ENCODE data around the gene HSD17B2. TPM values are rescaled to one million over a fixed set of nuclear protein-coding genes. Genes with fewer than 3 reads are reported as not detected.
A peak's percentile ranks its signal among the peaks of the same experiment; 100 is the strongest.

Gene HSD17B2
- total RNA-seq, 4 donors from 2014 or later: 2.7 to 10.6 (median 4.0) TPM

DNA sequence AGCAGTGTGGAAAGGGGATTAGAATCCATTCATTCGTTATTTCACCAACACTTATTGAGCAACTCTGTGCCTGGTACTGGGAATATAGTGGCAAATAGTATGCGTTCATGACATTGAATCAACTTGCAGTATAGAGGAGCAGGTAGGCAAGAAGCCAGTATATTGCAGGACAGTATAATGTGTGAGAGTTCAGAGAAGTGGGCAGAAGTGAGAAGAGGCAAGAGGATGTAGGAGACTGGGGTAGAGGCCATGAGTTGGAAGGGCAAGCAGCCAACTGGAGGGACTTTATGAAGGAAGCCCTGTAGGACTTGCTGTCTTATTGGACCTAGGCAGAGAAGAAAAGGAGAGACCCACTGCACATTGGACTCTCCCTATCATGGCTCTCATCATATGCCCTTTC is 12.3 kb downstream of the HSD17B2 start:
- Histone ChIP-seq H3K4me3 (no peak overlapping the region), H3K27ac (no peak overlapping the region)

DNA sequence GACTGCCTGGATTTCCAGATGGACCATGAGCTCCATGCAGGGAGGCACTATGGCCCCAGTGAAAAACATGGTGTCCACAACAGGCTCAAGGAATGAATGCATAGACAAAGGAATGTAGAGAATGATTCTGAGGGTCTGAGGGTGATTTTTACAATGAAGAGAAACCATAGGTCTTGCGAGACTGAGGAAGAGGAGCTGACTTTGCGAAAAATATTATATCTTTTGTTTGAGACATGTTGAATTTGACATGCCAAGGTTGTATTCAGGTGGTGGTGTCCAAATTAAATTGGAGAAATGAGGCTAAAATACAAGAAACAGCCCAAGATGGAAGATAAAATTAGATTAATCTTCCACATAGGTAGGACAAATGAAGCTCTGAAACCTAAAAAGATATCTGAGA is 12.7 kb downstream of the HSD17B2 start:
- DNase-seq (ENCODE audit: low spot score in 2 of 2): no peak
- no peaks in the 10 kb centered on the region for H3K36me3 ChIP-seq
- peaks cover 11% of the 10 kb centered on the region for H3K4me1 ChIP-seq
- no peaks in the 10 kb centered on the region for H3K27me3 ChIP-seq
- no peak overlapping the region for H3K27ac ChIP-seq
- H3K9me3 ChIP-seq: no peaks in the 10 kb centered on the region
- 93% methylated on average over 2 of the region's 2 CpGs for WGBS
- TF ChIP-seq EP300 (IDR thresholded peaks at IDR 0.05) (no peak), POLR2AphosphoS5 (IDR thresholded peaks at IDR 0.05) (no peak), POLR2A (IDR thresholded peaks at IDR 0.05) (no peak)
- TF ChIP-seq, protein P1, sequence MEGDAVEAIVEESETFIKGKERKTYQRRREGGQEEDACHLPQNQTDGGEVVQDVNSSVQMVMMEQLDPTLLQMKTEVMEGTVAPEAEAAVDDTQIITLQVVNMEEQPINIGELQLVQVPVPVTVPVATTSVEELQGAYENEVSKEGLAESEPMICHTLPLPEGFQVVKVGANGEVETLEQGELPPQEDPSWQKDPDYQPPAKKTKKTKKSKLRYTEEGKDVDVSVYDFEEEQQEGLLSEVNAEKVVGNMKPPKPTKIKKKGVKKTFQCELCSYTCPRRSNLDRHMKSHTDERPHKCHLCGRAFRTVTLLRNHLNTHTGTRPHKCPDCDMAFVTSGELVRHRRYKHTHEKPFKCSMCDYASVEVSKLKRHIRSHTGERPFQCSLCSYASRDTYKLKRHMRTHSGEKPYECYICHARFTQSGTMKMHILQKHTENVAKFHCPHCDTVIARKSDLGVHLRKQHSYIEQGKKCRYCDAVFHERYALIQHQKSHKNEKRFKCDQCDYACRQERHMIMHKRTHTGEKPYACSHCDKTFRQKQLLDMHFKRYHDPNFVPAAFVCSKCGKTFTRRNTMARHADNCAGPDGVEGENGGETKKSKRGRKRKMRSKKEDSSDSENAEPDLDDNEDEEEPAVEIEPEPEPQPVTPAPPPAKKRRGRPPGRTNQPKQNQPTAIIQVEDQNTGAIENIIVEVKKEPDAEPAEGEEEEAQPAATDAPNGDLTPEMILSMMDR (IDR thresholded peaks at IDR 0.05): no peak
- H3K4me3 ChIP-seq: no peak overlapping the region

More for the DNA sequence above, 12.3 kb downstream of the HSD17B2 start:
- Histone ChIP-seq H3K36me3 (no peaks in the 10 kb centered on the region), H3K4me1 (peaks cover 11% of the 10 kb centered on the region), H3K9me3 (no peaks in the 10 kb centered on the region), H3K27me3 (no peaks in the 10 kb centered on the region)
- DNase-seq (ENCODE audit: low spot score in 2 of 2): peak in 1 of 2 donors; percentile 12
- TF ChIP-seq, protein P1 (IDR thresholded peaks at IDR 0.05): no peak
- no peak for TF ChIP-seq POLR2A (IDR thresholded peaks at IDR 0.05)
- TF ChIP-seq EP300 (IDR thresholded peaks at IDR 0.05): no peak
- TF ChIP-seq POLR2AphosphoS5 (IDR thresholded peaks at IDR 0.05): no peak
- 86% methylated on average over 2 of the region's 2 CpGs for WGBS

DNA sequence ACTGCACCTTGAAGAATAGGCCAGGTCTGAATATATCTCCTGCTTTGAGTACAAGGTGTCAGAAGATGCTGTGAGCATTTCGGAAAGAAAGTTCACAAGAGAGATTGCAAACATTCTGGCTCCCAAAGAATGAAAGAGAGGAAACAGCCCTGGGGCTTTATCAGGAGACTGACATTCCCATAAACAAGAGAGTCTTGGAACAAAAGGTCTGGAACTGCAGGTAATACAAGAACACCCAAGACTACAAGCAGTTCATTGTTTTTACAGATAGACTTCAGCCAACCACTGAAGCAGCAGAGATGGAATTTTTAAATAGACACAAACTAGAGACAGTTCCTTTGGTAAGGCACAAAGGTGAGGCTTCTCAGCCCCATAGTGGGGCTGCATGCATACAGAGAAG is 14.4 kb downstream of the HSD17B2 start:
- Histone ChIP-seq H3K4me1 (peaks cover 11% of the 10 kb centered on the region), H3K27me3 (no peaks in the 10 kb centered on the region), H3K4me3 (no peak overlapping the region), H3K36me3 (no peaks in the 10 kb centered on the region), H3K27ac (peak overlapping the region; percentile 71), H3K9me3 (no peaks in the 10 kb centered on the region)
- TF ChIP-seq POLR2A (IDR thresholded peaks at IDR 0.05) (no peak), EP300 (IDR thresholded peaks at IDR 0.05) (no peak), POLR2AphosphoS5 (IDR thresholded peaks at IDR 0.05) (no peak)
- TF ChIP-seq, protein P1 (IDR thresholded peaks at IDR 0.05): no peak
- peak in 1 of 2 donors; percentile 7 for DNase-seq (ENCODE audit: low spot score in 2 of 2)
- WGBS: 44% methylated on average over 1 of the region's 1 CpG

DNA sequence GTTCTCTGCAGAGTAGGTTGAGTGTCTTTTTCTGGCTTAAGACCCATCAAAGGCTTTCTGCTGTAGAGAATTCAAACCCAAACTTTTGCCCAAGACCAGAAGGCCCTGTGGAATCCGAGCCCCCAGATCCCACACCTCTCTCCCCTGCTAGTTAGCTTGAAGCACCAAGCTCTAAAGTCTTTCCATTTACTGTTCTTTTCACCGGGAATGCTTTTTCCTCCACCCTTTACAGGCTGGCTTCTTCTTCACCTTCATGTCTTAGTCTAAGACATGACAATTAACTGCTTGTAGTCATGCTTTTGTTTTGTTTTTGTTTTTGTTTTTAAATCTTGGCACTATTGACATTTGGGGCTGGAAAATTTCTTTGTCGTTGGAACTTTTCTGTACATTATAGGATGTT is 15.5 kb downstream of the HSD17B2 start:
- no peaks in the 10 kb centered on the region for H3K27me3 ChIP-seq
- peak in 1 of 2 donors; percentile 11 for DNase-seq (ENCODE audit: low spot score in 2 of 2)
- 64% methylated on average over 3 of the region's 3 CpGs for WGBS

DNA sequence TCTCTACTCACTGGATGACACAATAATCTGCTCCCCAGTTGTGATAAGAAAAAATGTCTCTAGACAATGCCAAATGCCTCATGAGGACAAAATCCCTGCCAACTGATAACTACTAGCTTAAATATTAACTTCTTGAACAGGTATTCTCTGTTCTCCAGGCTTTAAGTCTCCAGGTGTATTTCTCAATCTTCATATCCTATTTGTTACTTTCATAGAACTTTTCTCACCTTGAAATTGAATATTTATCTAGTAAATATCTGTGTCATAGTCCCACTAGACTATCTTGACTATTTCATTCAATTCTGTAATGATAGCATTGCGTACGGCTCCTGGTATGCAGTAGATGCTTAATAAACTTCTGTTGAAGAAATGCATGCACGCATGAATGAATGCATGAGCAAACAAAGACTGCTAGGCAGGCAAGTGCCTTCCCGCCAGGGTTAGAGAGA is 15.9 kb downstream of the HSD17B2 start:
- Histone ChIP-seq H3K9me3 (no peaks in the 10 kb centered on the region), H3K27me3 (no peaks in the 10 kb centered on the region), H3K4me1 (peaks cover 23% of the 10 kb centered on the region), H3K4me3 (no peak overlapping the region), H3K27ac (no peak overlapping the region), H3K36me3 (no peaks in the 10 kb centered on the region)
- DNase-seq (ENCODE audit: low spot score in 2 of 2): no peak
- TF ChIP-seq, protein P1 (IDR thresholded peaks at IDR 0.05): no peak
- TF ChIP-seq POLR2AphosphoS5 (IDR thresholded peaks at IDR 0.05) (no peak), POLR2A (IDR thresholded peaks at IDR 0.05) (no peak)
- WGBS: 85% methylated on average over 4 of the region's 4 CpGs

More for the DNA sequence above, 15.5 kb downstream of the HSD17B2 start:
- no peak overlapping the region for H3K4me3 ChIP-seq
- TF ChIP-seq POLR2A (IDR thresholded peaks at IDR 0.05) (no peak), POLR2AphosphoS5 (IDR thresholded peaks at IDR 0.05) (no peak), EP300 (IDR thresholded peaks at IDR 0.05) (no peak)
- TF ChIP-seq, protein P1 (IDR thresholded peaks at IDR 0.05): no peak
- H3K36me3 ChIP-seq: no peaks in the 10 kb centered on the region
- peak overlapping the region; percentile 71 for H3K27ac ChIP-seq
- H3K4me1 ChIP-seq: peaks cover 19% of the 10 kb centered on the region
- H3K9me3 ChIP-seq: no peaks in the 10 kb centered on the region

Data from suprapubic skin (tissue), 4 donors.